GM12878 (cell line): ENCODE measurements around the gene CACNA1D. TPM values are rescaled to one million over a fixed set of nuclear protein-coding genes. Genes with fewer than 3 reads are reported as not detected.

Experiments used
- ATAC-seq: fragments of 200-7000 bp; cut with Tn5 transposase; 3 replicates; pipeline ENCODE4 v1.9.1; 2020; ENCODE audit warnings: mild to moderate bottlenecking, moderate library complexity
- BruUV-seq: library from RNA; stranded (reverse); fragments of 400-500 nt; replicated peaks from 2 replicates; lab custom pipeline; 2021; lab: Mats Ljungman, UMichigan
- CTCF ChIA-PET: fragments of 300-600 bp; sonication (Branson Sonifier 250); formaldehyde crosslinking; extraction: SDS; loops from one replicate; lab custom pipeline; 2021; ENCODE audit warnings: inconsistent platforms; lab: Yijun Ruan, JAX
- POLR2A ChIA-PET: fragments of 350-600 bp; formaldehyde crosslinking; extraction: SDS; loops from one replicate; lab custom pipeline; 2021; ENCODE audit warnings: inconsistent platforms; lab: Charles Lee
- RAD21 ChIA-PET: fragments of 300-600 bp; sonication (Branson Sonifier 250); formaldehyde crosslinking; loops from one replicate; lab custom pipeline; 2023; ENCODE audit warnings: antibody characterized with exemption; ENCODE audit not compliant: unreplicated experiment; lab: Charles Lee
- SMC1A ChIA-PET: fragments of 300-600 bp; sonication (Branson Sonifier 250); formaldehyde crosslinking; loops from one replicate; lab custom pipeline; 2023; ENCODE audit not compliant: unreplicated experiment, uncharacterized antibody; lab: Charles Lee
- DNase-seq: peaks from one replicate; pipeline ENCODE4 v3.0.0-alpha.2; 2011; ENCODE audit warnings: low read depth, low spot score
- FAIRE-seq: peaks from 3 replicates; lab custom pipeline; 2011; peaks lifted over from hg19 to GRCh38; lab: Jason Lieb, UNC
- H2AFZ ChIP-seq: 2 replicates; pipeline ENCODE4 v1.6.0; 2011; ENCODE audit warnings: low read depth, low read length, control low read depth; ENCODE audit not compliant: control insufficient read depth
- H3K27ac ChIP-seq: 2 replicates; pipeline ENCODE4 v1.5.1; 2011; ENCODE audit warnings: control low read depth; ENCODE audit not compliant: control insufficient read depth, insufficient read depth
- H3K27me3 ChIP-seq, 2 experiments: replicated peaks in 1 of 2; 2 replicates each; pipeline versions ENCODE4 v1.6.0 to v1.6.1; 2011; ENCODE audit warnings: low read length in 1 of 2; ENCODE audit not compliant: control insufficient read depth in 2 of 2, insufficient read depth in 2 of 2
- H3K36me3 ChIP-seq, 2 experiments: 2 replicates each; pipeline ENCODE4 v1.5.1; 2011; ENCODE audit warnings: low read length in 1 of 2; ENCODE audit not compliant: control insufficient read depth in 2 of 2, insufficient read depth in 2 of 2
- H3K4me1 ChIP-seq: 2 replicates; pipeline ENCODE4 v1.6.1; 2011; ENCODE audit warnings: mild to moderate bottlenecking, low read length, moderate library complexity, mixed read lengths; ENCODE audit not compliant: control insufficient read depth, insufficient read depth
- H3K4me2 ChIP-seq: 2 replicates; pipeline ENCODE4 v1.6.0; 2011; ENCODE audit warnings: control low read depth; ENCODE audit not compliant: control insufficient read depth, insufficient read depth
- H3K4me3 ChIP-seq: fragments of 200-600 bp; sonication (generic); 2 replicates; pipeline ENCODE4 v1.5.1; 2016
- H3K79me2 ChIP-seq: 2 replicates; pipeline ENCODE4 v1.6.0; 2011; ENCODE audit warnings: low read length; ENCODE audit not compliant: control insufficient read depth, insufficient read depth
- H3K9ac ChIP-seq: 2 replicates; pipeline ENCODE4 v1.8.0; 2011; ENCODE audit warnings: low read length, control low read depth, mixed read lengths; ENCODE audit not compliant: control insufficient read depth, insufficient read depth
- H3K9me3 ChIP-seq: replicated peaks from 3 replicates; pipeline ENCODE4 v1.5.1; 2011; ENCODE audit warnings: mild to moderate bottlenecking, low read length; ENCODE audit not compliant: control insufficient read depth, insufficient read depth
- H4K20me1 ChIP-seq: 2 replicates; pipeline ENCODE4 v1.6.0; 2011; ENCODE audit not compliant: control insufficient read depth, insufficient read depth
- CBFB ChIP-seq: IDR thresholded peaks from 2 replicates; pipeline ENCODE4 v1.6.1; 2016; ENCODE audit warnings: antibody characterized with exemption, low read depth
- ELK1 ChIP-seq: IDR thresholded peaks from 2 replicates; pipeline ENCODE4 v1.6.1; 2012; ENCODE audit warnings: low read depth, low read length, improper control_type of control experiment
- HDAC2 ChIP-seq: fragments of 200-600 bp; sonication (generic); IDR thresholded peaks from 2 replicates; pipeline ENCODE4 v1.6.1; 2017
- MYB ChIP-seq: fragments of 150-350 bp; IDR thresholded peaks from 2 replicates; pipeline ENCODE4 v1.6.1; 2014; ENCODE audit warnings: mild to moderate bottlenecking, low read depth, low read length, borderline replicate concordance
- NR2C2 ChIP-seq: IDR thresholded peaks from 2 replicates; pipeline ENCODE4 v1.6.1; 2011; ENCODE audit warnings: borderline replicate concordance, low read depth; ENCODE audit not compliant: control insufficient read depth, insufficient read length
- PAX5 ChIP-seq: IDR thresholded peaks from 2 replicates; pipeline ENCODE4 v1.6.1; 2011; ENCODE audit warnings: low read depth, low read length, borderline replicate concordance
- RAD51 ChIP-seq: fragments of 450-650 bp; IDR thresholded peaks from 2 replicates; pipeline ENCODE4 v1.6.1; 2016; ENCODE audit warnings: moderate library complexity, mild to moderate bottlenecking, inconsistent platforms
- SMAD5 ChIP-seq: IDR thresholded peaks from 2 replicates; pipeline ENCODE4 v1.6.1; 2016; ENCODE audit warnings: antibody characterized with exemption, low read depth
- TCF7 ChIP-seq: IDR thresholded peaks from 2 replicates; pipeline ENCODE4 v1.6.1; 2014; ENCODE audit warnings: antibody characterized with exemption, borderline replicate concordance
- ZNF217 ChIP-seq: fragments of 450-650 bp; IDR thresholded peaks from 2 replicates; pipeline ENCODE4 v1.6.1; 2017; ENCODE audit warnings: antibody characterized with exemption, mild to moderate bottlenecking
- WGBS: methylation state at CpG from one replicate; pipeline ENCODE4 v1.1.6; 2016; ENCODE audit warnings: low lambda C conversion rate; ENCODE audit not compliant: insufficient replicate concordance, insufficient coverage; ENCODE audit errors: missing lambda C conversion rate; 5-methylcytosine and 5-hydroxymethylcytosine counted together
- in situ Hi-C: fragments of 300-500 bp; cut with MboI; formaldehyde crosslinking; loops from 9 replicates; pipeline ENCODE4 v1.14.3; 2018; ENCODE audit warnings: mixed read lengths
- intact Hi-C: fragments of 100-400 bp; cut with micrococcal nuclease; formaldehyde crosslinking; loops from one replicate; pipeline ENCODE4 v1.14.2; 2022; ENCODE audit not compliant: unreplicated experiment
- polyA plus RNA-seq, 11 experiments: library from polyadenylated mRNA; depleted of rRNA in 4 of 11; unstranded in 6 of 11; stranded (reverse) in 5 of 11; fragments of >200 nt; fragmentation: Nextera tagmentation in 4 of 11; fragmentation: Illumina TruSeq in 1 of 11; extraction: Ambion mirVana in 4 of 11; extraction: Trizol in 1 of 11; gene quantifications; 1 replicate in 1 of 11; 2 replicates in 10 of 11; pipeline versions ENCODE4 v1.2.1 to v1.2.3, GENCODE V29; 2011 to 2016; ENCODE audit warnings: inconsistent platforms in 2 of 11, missing spikeins in 2 of 11, low read depth in 1 of 11
- total RNA-seq, 4 experiments: library from RNA; depleted of rRNA in 3 of 4; stranded (reverse); fragments of >200 nt in 3 of 4; fragmentation: Illumina TruSeq in 1 of 4; extraction: Trizol in 1 of 4; gene quantifications; 2 replicates each; pipeline versions ENCODE4 v1.2.1 to v1.2.3, GENCODE V29; 2013 to 2021

CACNA1D gene
- total and polyA plus RNA-seq, 10 of the 15 experiments (the other 5 are each of a cell fraction or from before 2014, with no cell fraction given), result 0.21 to 24.4 (median 1.6) TPM

DNA sequence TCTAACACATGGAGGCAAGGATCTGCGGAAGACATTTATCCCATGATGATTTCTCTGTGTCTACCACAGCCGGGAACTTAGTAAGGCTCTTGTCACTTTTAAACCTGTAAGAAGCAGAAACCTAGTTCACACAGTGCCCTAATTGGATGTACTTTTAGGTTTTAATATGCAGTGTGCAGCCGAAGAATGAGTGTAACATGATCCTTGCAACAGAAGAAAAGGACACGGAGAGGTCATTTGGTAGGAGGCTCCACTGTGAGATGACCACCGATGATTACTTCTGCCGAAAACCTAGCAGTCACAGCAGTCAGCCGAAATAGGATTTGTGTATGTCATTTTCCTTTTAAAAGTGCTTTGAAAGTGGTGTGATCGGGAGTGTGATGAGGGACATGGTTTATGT, 6.8 kb downstream of the CACNA1D start:
- Histone ChIP-seq H3K4me1 (no peaks in the 10 kb centered on the region), H3K27me3 (peaks cover 0 to 8% of the 10 kb centered on the region in 2 experiments; a peak in 3 of 4 replicates), H4K20me1 (no peaks in the 10 kb centered on the region), H3K4me2 (no peak overlapping the region), H3K27ac (no peak overlapping the region), H3K9me3 (no peaks in the 10 kb centered on the region), H3K9ac (no peak overlapping the region), H3K36me3 (no peaks in the 10 kb centered on the region), H2AFZ (no peak overlapping the region), H3K79me2 (no peaks in the 10 kb centered on the region), H3K4me3 (no peak overlapping the region)
- TF ChIP-seq ELK1 (no peak), TCF7 (no peak), RAD51 (no peak), HDAC2 (no peak), MYB (no peak), PAX5 (no peak), ZNF217 (no peak), NR2C2 (no peak), SMAD5 (no peak), CBFB (no peak)
- ChIA-PET POLR2A (no interaction called here), SMC1A (no interaction called here), CTCF (interaction anchor here (2.3 kb wide), 1 partner anchor 12 kb away, joined by 9 read pairs; no protein-coding TSS in a partner anchor), RAD21 (interaction anchor here (0.8 to 1.1 kb wide), 2 partner anchors 17 to 53 kb away, joined by 3 read pairs; no protein-coding TSS in a partner anchor)
- no peak for DNase-seq
- intact Hi-C loops, result no loop called here
- WGBS, result 69% methylated on average over 8 of the region's 8 CpGs
- in situ Hi-C loops, result no loop called here
- no TSS peak for BruUV-seq
- ATAC-seq, result no peak
- no peak for FAIRE-seq
